IPS-20b (cell line): ENCODE measurements around the gene ENDOV.

Experiments used
- H3K27ac ChIP-seq: one replicate; pipeline ENCODE4 v1.5.1; 2013; ENCODE audit warnings: low read length
- H3K27me3 ChIP-seq: 2 replicates; pipeline ENCODE4 v1.6.1; 2013; ENCODE audit warnings: mild to moderate bottlenecking, low read length, inconsistent platforms; ENCODE audit not compliant: insufficient read depth
- H3K36me3 ChIP-seq: 2 replicates; pipeline ENCODE4 v1.6.1; 2013; ENCODE audit warnings: low read depth, mild to moderate bottlenecking, inconsistent platforms, low read length, moderate library complexity; ENCODE audit not compliant: insufficient read depth
- H3K4me1 ChIP-seq: 2 replicates; pipeline ENCODE4 v1.6.1; 2013; ENCODE audit warnings: mild to moderate bottlenecking, control low read depth, inconsistent platforms, low read length, moderate library complexity; ENCODE audit not compliant: insufficient read depth
- H3K4me3 ChIP-seq: 2 replicates; pipeline ENCODE4 v1.5.1; 2013; ENCODE audit warnings: mild to moderate bottlenecking, low read length, inconsistent platforms
- H3K9ac ChIP-seq: 2 replicates; pipeline ENCODE4 v1.6.1; 2013; ENCODE audit warnings: low read depth, mild to moderate bottlenecking, inconsistent platforms, low read length, moderate library complexity
- H3K9me3 ChIP-seq: 2 replicates; pipeline ENCODE4 v1.6.1; 2013; ENCODE audit warnings: mild to moderate bottlenecking, low read depth, low read length, inconsistent platforms; ENCODE audit not compliant: insufficient read depth

Gene ENDOV

GRCh38 chr17:80437532-80437931 lies 22.6 kb downstream of the ENDOV start:
- H3K36me3 ChIP-seq: no peaks in the 10 kb centered on the region
- H3K4me1 ChIP-seq: no peaks in the 10 kb centered on the region
- H3K9ac ChIP-seq: no peak overlapping the region
- H3K27me3 ChIP-seq: peaks cover 16% of the 10 kb centered on the region
- no peak overlapping the region for H3K4me3 ChIP-seq
- H3K9me3 ChIP-seq: no peaks in the 10 kb centered on the region
- no peak overlapping the region for H3K27ac ChIP-seq

- Histone ChIP-seq H3K9me3 (no peaks in the 10 kb centered on the region), H3K27ac (no peak overlapping the region), H3K4me3 (no peak overlapping the region), H3K27me3 (peaks cover 28% of the 10 kb centered on the region), H3K4me1 (no peaks in the 10 kb centered on the region), H3K36me3 (no peaks in the 10 kb centered on the region), H3K9ac (no peak overlapping the region)
Measured at GRCh38 chr17:80438806-80439205, 23.8 kb downstream of the ENDOV start.

- Histone ChIP-seq H3K4me1 (no peaks in the 10 kb centered on the region), H3K36me3 (no peaks in the 10 kb centered on the region), H3K9me3 (no peaks in the 10 kb centered on the region)
Measured at GRCh38 chr17:80439499-80439898, 24.5 kb downstream of the ENDOV start.

GRCh38 chr17:80441133-80441578 lies 26.2 kb downstream of the ENDOV start:
- Histone ChIP-seq H3K9ac (no peak overlapping the region), H3K4me3 (no peak overlapping the region), H3K4me1 (no peaks in the 10 kb centered on the region), H3K27me3 (peaks cover 35% of the 10 kb centered on the region), H3K27ac (no peak overlapping the region), H3K9me3 (no peaks in the 10 kb centered on the region), H3K36me3 (no peaks in the 10 kb centered on the region)

More at GRCh38 chr17:80439499-80439898, 24.5 kb downstream of the ENDOV start:
- H3K27ac ChIP-seq: no peak overlapping the region
- no peak overlapping the region for H3K4me3 ChIP-seq
- H3K27me3 ChIP-seq: peaks cover 34% of the 10 kb centered on the region
- no peak overlapping the region for H3K9ac ChIP-seq

GRCh38 chr17:80441598-80442322 lies 26.8 kb downstream of the ENDOV start:
- H3K9me3 ChIP-seq: no peaks in the 10 kb centered on the region
- no peak overlapping the region for H3K27ac ChIP-seq
- H3K4me1 ChIP-seq: no peaks in the 10 kb centered on the region
- H3K4me3 ChIP-seq: no peak overlapping the region
- H3K9ac ChIP-seq: no peak overlapping the region
- peaks cover 31% of the 10 kb centered on the region for H3K27me3 ChIP-seq
- H3K36me3 ChIP-seq: no peaks in the 10 kb centered on the region

- Histone ChIP-seq H3K9ac (no peak overlapping the region), H3K4me3 (no peak overlapping the region), H3K27ac (no peak overlapping the region), H3K36me3 (no peaks in the 10 kb centered on the region), H3K27me3 (peaks cover 31% of the 10 kb centered on the region), H3K9me3 (no peaks in the 10 kb centered on the region), H3K4me1 (no peaks in the 10 kb centered on the region)
Measured at GRCh38 chr17:80442323-80442659, 27.3 kb downstream of the ENDOV start.

GRCh38 chr17:80442764-80443163 lies 27.8 kb downstream of the ENDOV start:
- no peaks in the 10 kb centered on the region for H3K4me1 ChIP-seq
- no peak overlapping the region for H3K4me3 ChIP-seq
- no peak overlapping the region for H3K27ac ChIP-seq
- H3K9me3 ChIP-seq: no peaks in the 10 kb centered on the region
- no peaks in the 10 kb centered on the region for H3K36me3 ChIP-seq
- peaks cover 31% of the 10 kb centered on the region for H3K27me3 ChIP-seq
- no peak overlapping the region for H3K9ac ChIP-seq

- Histone ChIP-seq H3K9ac (no peak overlapping the region), H3K4me3 (peak overlapping the region; percentile 50; the same call in 1 of the 2 replicates), H3K27me3 (peaks cover 31% of the 10 kb centered on the region), H3K36me3 (no peaks in the 10 kb centered on the region), H3K27ac (no peak overlapping the region), H3K9me3 (no peaks in the 10 kb centered on the region), H3K4me1 (no peaks in the 10 kb centered on the region)
Measured at GRCh38 chr17:80443498-80443897, 28.5 kb downstream of the ENDOV start.

GRCh38 chr17:80443916-80444643 lies 29.1 kb downstream of the ENDOV start:
- peaks cover 31% of the 10 kb centered on the region for H3K27me3 ChIP-seq
- no peak overlapping the region for H3K27ac ChIP-seq

GRCh38 chr17:80444644-80444979 lies 29.6 kb downstream of the ENDOV start:
- H3K9me3 ChIP-seq: no peaks in the 10 kb centered on the region
- H3K36me3 ChIP-seq: no peaks in the 10 kb centered on the region
- no peaks in the 10 kb centered on the region for H3K4me1 ChIP-seq
- H3K27ac ChIP-seq: no peak overlapping the region
- no peak overlapping the region for H3K9ac ChIP-seq
- H3K27me3 ChIP-seq: peaks cover 31% of the 10 kb centered on the region
- no peak overlapping the region for H3K4me3 ChIP-seq

More at GRCh38 chr17:80443916-80444643, 29.1 kb downstream of the ENDOV start:
- Histone ChIP-seq H3K9me3 (no peaks in the 10 kb centered on the region), H3K9ac (no peak overlapping the region), H3K4me1 (no peaks in the 10 kb centered on the region), H3K36me3 (no peaks in the 10 kb centered on the region), H3K4me3 (peak overlapping the region; percentile 50; the same call in 1 of the 2 replicates)

- H3K36me3 ChIP-seq: no peaks in the 10 kb centered on the region
- peaks cover 31% of the 10 kb centered on the region for H3K27me3 ChIP-seq
- no peak overlapping the region for H3K4me3 ChIP-seq
- H3K27ac ChIP-seq: no peak overlapping the region
- no peaks in the 10 kb centered on the region for H3K4me1 ChIP-seq
- H3K9me3 ChIP-seq: no peaks in the 10 kb centered on the region
- H3K9ac ChIP-seq: no peak overlapping the region
Measured at GRCh38 chr17:80445007-80445725, 30.2 kb downstream of the ENDOV start.
